A673 (cell line): ENCODE results near the gene ATP8B4. TPM values are rescaled to one million over a fixed set of nuclear protein-coding genes. Genes with fewer than 3 reads are reported as not detected.

Source experiments
- BruUV-seq: library from RNA; stranded (reverse); fragments of 400-500 nt; replicated peaks from 2 replicates; lab custom pipeline; 2021; lab: Mats Ljungman, UMichigan
- CTCF ChIA-PET: fragments of 300-600 bp; sonication (Branson Sonifier 250); formaldehyde crosslinking; loops from one replicate; lab custom pipeline; 2022; ENCODE audit warnings: antibody characterized with exemption; lab: Charles Lee
- POLR2A ChIA-PET: fragments of 300-600 bp; sonication (Branson Sonifier 250); formaldehyde crosslinking; loops from one replicate; lab custom pipeline; 2022; ENCODE audit warnings: antibody characterized with exemption; ENCODE audit not compliant: low non-redundant PET; lab: Charles Lee
- DNase-seq: peaks from one replicate; pipeline ENCODE4 v3.0.0-alpha.2; 2015; ENCODE audit warnings: low spot score
- H3K27ac ChIP-seq: fragments of 200-600 bp; sonication (generic); 2 replicates; pipeline ENCODE4 v1.5.1; 2016; ENCODE audit warnings: mixed run types, low read depth, mild to moderate bottlenecking, mixed read lengths, antibody characterized with exemption, low read length; ENCODE audit not compliant: poor library complexity, severe bottlenecking
- H3K27me3 ChIP-seq: fragments of 200-600 bp; sonication (generic); replicated peaks from 2 replicates; pipeline ENCODE4 v1.6.1; 2017; ENCODE audit warnings: mixed run types, low read depth, mild to moderate bottlenecking, mixed read lengths, antibody characterized with exemption, low read length; ENCODE audit not compliant: insufficient read depth, poor library complexity
- H3K36me3 ChIP-seq: fragments of 200-600 bp; sonication (generic); 2 replicates; pipeline ENCODE4 v1.6.1; 2016; ENCODE audit warnings: mixed run types, mild to moderate bottlenecking, mixed read lengths, antibody characterized with exemption, low read length; ENCODE audit not compliant: insufficient read depth, poor library complexity, severe bottlenecking
- H3K4me1 ChIP-seq: fragments of 200-600 bp; sonication (generic); 2 replicates; pipeline ENCODE4 v1.6.1; 2017; ENCODE audit warnings: mixed run types, mild to moderate bottlenecking, mixed read lengths, antibody characterized with exemption, low read length; ENCODE audit not compliant: insufficient read depth, poor library complexity, severe bottlenecking
- H3K4me3 ChIP-seq: fragments of 200-600 bp; sonication (generic); 2 replicates; pipeline ENCODE4 v1.5.1; 2016; ENCODE audit warnings: low read depth, mixed run types, mild to moderate bottlenecking, mixed read lengths, low read length; ENCODE audit not compliant: poor library complexity, severe bottlenecking
- H3K9me3 ChIP-seq: fragments of 200-600 bp; sonication (generic); 2 replicates; pipeline ENCODE4 v1.6.1; 2016; ENCODE audit warnings: mixed run types, low read depth, mild to moderate bottlenecking, mixed read lengths, antibody characterized with exemption, low read length; ENCODE audit not compliant: poor library complexity, severe bottlenecking
- EZH2 ChIP-seq: fragments of 200-600 bp; sonication (generic); IDR thresholded peaks from 2 replicates; pipeline ENCODE4 v1.6.1; 2017; ENCODE audit warnings: borderline replicate concordance, low read depth, mild to moderate bottlenecking, mixed read lengths, antibody characterized with exemption, low read length; ENCODE audit not compliant: poor library complexity, severe bottlenecking
- intact Hi-C: fragments of 100-400 bp; cut with micrococcal nuclease; formaldehyde crosslinking; loops from one replicate; pipeline ENCODE4 v1.10.0; 2022; ENCODE audit not compliant: unreplicated experiment
- total RNA-seq: library from RNA; stranded (reverse); gene quantifications from 2 replicates; pipeline ENCODE4 v1.2.3, GENCODE V29; 2021
- TF ChIP-seq, protein P1 (sequence below): fragments of 300-800, 200-600 bp; sonication (generic); conservative IDR thresholded peaks from 2 replicates; pipeline ENCODE4 v1.5.1; 2017; ENCODE audit warnings: low read depth, mild to moderate bottlenecking, antibody characterized with exemption, low read length, moderate library complexity, mixed read lengths

ATP8B4 gene
- total RNA-seq, 1 experiment from 2014 or later: 0.30 TPM

DNA sequence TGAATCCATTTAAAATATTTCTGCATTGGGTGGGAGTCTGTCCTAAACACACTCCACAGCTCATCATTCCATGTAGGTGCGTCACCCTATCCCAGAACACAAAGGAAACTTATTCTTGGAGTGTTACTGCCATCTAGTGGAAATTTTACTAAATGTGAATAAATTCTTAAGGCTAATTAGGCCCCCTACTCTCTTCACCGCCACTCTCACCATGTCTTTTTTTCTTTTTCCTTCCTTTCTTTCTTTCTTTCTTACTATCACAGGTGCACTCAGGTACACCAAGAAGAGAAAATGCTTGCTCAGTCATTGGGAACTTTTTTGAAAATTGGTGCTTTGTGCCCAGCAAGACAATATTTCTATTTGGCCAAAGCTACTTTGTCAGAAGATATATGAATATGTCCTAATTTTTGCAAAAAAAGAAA, 26.4 kb upstream of the ATP8B4 start:
- ChIA-PET POLR2A (no interaction called here), CTCF (interaction anchor here (0.6 to 1.2 kb wide), 7 partner anchors 11 to 1921 kb away, joined by 3 to 4 read pairs (median 3); partner anchors contain the start of gene CEP152)
- no peak overlapping the region for H3K4me3 ChIP-seq
- H3K27ac ChIP-seq: no peak overlapping the region
- peak; percentile 86 for DNase-seq
- no peaks in the 10 kb centered on the region for H3K36me3 ChIP-seq
- no TSS peak for BruUV-seq
- TF ChIP-seq EZH2: no peak
- TF ChIP-seq, protein P1, sequence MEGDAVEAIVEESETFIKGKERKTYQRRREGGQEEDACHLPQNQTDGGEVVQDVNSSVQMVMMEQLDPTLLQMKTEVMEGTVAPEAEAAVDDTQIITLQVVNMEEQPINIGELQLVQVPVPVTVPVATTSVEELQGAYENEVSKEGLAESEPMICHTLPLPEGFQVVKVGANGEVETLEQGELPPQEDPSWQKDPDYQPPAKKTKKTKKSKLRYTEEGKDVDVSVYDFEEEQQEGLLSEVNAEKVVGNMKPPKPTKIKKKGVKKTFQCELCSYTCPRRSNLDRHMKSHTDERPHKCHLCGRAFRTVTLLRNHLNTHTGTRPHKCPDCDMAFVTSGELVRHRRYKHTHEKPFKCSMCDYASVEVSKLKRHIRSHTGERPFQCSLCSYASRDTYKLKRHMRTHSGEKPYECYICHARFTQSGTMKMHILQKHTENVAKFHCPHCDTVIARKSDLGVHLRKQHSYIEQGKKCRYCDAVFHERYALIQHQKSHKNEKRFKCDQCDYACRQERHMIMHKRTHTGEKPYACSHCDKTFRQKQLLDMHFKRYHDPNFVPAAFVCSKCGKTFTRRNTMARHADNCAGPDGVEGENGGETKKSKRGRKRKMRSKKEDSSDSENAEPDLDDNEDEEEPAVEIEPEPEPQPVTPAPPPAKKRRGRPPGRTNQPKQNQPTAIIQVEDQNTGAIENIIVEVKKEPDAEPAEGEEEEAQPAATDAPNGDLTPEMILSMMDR: peak; percentile 60
- H3K4me1 ChIP-seq: peaks cover 6% of the 10 kb centered on the region
- intact Hi-C loops: loop anchor here (2.0 to 10.0 kb wide), 3 partner anchors 721 to 1283 kb away; partner anchors contain the start of gene FGF7
- no peaks in the 10 kb centered on the region for H3K9me3 ChIP-seq
- no peaks in the 10 kb centered on the region for H3K27me3 ChIP-seq

DNA sequence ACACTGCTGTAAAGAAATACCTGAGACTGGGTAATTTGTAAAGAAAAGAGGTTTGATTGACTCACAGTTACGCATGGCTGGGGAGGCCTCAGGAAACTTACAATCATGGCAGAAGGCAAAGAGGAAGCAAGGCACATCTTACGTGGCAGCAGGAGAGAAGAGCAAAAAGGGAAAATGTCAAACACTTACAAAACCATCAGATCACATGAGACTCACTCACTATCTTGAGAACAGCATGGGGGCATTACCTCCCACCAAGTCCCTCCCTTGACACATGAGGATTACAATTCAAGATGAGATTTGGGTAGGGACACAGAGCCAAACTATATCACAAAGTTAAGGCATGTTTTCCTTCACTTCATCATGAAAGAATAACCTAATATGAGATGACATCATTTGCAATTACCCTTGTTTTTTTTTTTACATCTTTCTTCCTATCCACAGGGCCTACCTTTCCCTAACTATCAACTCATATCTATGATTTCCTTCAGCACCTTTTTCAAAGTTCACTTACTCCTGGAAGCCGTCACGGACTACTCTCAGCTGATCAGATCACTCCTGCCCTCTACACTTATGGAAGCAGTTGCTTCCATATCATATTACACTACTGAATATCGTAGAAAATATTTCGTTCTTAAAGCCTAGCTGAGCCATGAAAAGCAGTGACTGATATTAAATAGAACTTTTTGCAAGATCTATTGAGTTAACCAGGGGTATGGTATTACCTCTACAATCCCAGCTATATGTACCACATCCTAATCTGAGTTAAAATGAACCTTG, 25.5 kb upstream of the ATP8B4 start:
- H3K27me3 ChIP-seq: no peaks in the 10 kb centered on the region
- H3K36me3 ChIP-seq: no peaks in the 10 kb centered on the region
- intact Hi-C loops: loop anchor here (2.0 to 10.0 kb wide), 3 partner anchors 720 to 1282 kb away; partner anchors contain the start of gene FGF7
- ChIA-PET POLR2A (no interaction called here), CTCF (interaction anchor here (0.6 to 1.2 kb wide), 6 partner anchors 10 to 1920 kb away, joined by 3 to 4 read pairs (median 3); partner anchors contain the start of gene CEP152)
- TF ChIP-seq, protein P1: no peak
- no peak for TF ChIP-seq EZH2
- no peak for DNase-seq
- BruUV-seq: no TSS peak
- H3K27ac ChIP-seq: no peak overlapping the region
- H3K4me1 ChIP-seq: peaks cover 6% of the 10 kb centered on the region
- H3K9me3 ChIP-seq: no peaks in the 10 kb centered on the region
- no peak overlapping the region for H3K4me3 ChIP-seq

DNA sequence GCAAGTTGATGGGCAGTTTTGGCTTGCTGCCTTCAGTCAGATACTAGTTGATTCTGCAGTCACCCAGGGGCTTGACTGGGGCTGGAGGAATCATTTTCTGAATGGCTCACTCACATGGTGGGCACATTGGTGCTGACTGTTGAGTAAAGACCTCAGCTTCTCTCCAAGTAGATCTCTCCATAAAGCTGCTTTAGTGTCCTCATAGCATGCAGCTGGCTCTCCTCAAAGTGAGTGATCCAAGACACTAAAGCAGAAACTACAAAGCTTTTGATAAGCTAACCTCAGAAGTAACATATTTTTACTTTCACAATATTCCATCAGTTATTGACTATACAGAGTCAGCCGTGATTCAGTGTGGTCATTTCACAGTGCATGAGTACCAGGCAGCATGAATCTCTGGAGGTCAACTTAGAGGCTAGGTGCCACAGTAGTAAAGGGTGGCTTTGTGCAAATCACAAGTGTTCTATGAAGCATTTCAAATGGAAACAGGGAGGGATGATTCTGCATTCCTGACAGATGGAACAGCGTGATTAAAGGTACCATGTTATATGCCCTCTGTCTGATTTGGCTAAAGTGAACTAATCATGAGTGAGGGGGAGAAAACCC, 24.3 kb upstream of the ATP8B4 start:
- Histone ChIP-seq H3K27ac (no peak overlapping the region), H3K4me3 (no peak overlapping the region), H3K27me3 (no peaks in the 10 kb centered on the region), H3K36me3 (no peaks in the 10 kb centered on the region), H3K9me3 (no peaks in the 10 kb centered on the region), H3K4me1 (peaks cover 6% of the 10 kb centered on the region)
- TF ChIP-seq, protein P1: no peak
- no peak for TF ChIP-seq EZH2
- DNase-seq: no peak
- ChIA-PET CTCF (no interaction called here), POLR2A (no interaction called here)
- intact Hi-C loops: loop anchor here (10.0 kb wide), 1 partner anchor 719 kb away; the partner anchor contains the start of gene FGF7
- no TSS peak for BruUV-seq
